ENCODE data around the gene UNC5C.

Gene UNC5C

GRCh38 chr4:95546866-95547714, 1.7 kb downstream of the UNC5C start:
- DNase-seq (ENCODE audit: low read depth, low spot score), result no peak
- no peak overlapping the region for H3K27ac ChIP-seq

GRCh38 chr4:95546221-95546620, 2.6 kb downstream of the UNC5C start:
- H3K27ac ChIP-seq, result no peak overlapping the region
- DNase-seq (ENCODE audit: low read depth, low spot score), result no peak

DNA sequence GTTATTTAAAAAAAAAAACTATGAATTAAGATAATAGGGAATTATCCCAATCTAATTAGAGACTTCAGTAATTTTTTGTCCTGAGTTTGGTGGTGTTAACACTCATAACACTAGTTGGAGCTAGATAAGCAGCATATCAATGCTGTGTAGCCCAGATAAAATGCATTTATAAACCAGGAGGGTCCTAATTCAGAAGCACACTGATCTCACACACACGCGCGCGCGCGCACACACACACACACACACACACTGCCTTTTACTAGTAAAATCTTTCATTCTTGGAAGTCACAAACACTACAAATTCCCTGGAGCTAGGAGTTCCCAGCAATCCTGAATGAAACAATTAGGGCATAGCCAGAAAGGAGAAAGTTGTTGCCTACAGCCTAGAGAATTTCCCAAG, 3.2 kb downstream of the UNC5C start:
- no peak for DNase-seq (ENCODE audit: low read depth, low spot score)
- H3K27ac ChIP-seq, result no peak overlapping the region

DNA sequence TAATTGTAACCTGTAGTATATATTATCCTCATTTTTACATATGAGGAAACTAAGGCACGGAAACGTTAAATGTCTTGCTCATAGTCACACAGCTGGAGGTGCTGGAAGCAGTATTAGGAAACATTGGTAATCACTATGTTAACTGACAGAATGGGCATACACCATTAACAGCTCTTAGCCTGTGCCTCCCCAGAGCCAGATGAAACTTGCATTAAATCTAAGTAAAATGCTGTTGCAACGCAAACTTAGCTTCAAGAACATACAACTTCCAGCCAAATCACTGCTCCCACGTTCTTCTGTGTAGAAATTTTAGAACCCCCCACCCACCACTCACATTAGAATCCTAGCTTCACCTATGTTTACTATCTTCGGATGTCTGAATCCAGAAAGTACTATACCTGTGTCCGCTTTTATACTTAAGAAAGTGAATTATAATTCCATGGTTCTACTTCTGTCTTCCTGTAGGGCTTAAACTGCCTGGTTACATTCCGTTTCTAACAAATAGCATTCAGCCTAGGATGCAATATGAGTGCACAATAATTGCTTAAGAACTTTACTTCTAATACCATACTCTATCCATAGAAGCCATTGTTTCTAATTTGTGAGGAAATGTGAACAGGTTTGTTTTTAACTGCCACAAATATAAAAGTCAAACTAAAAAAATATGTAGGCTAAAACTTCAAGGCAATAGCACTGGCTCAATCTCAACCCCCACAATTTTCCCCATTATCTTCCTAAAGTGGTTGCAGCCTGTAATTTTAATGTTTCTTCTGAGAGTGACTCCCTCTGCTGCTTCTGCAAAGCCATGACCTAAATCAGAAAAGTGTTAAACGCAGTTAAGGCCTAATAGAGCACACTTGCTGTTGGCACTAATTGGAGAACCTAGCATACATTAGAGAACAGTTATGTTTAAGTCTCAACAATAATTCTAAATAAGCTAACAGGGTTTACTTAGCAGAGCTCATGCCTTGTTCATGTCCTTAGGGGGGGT, 4.4 kb downstream of the UNC5C start:
- no peak overlapping the region for H3K27ac ChIP-seq
- no peak for DNase-seq (ENCODE audit: low read depth, low spot score)

DNA sequence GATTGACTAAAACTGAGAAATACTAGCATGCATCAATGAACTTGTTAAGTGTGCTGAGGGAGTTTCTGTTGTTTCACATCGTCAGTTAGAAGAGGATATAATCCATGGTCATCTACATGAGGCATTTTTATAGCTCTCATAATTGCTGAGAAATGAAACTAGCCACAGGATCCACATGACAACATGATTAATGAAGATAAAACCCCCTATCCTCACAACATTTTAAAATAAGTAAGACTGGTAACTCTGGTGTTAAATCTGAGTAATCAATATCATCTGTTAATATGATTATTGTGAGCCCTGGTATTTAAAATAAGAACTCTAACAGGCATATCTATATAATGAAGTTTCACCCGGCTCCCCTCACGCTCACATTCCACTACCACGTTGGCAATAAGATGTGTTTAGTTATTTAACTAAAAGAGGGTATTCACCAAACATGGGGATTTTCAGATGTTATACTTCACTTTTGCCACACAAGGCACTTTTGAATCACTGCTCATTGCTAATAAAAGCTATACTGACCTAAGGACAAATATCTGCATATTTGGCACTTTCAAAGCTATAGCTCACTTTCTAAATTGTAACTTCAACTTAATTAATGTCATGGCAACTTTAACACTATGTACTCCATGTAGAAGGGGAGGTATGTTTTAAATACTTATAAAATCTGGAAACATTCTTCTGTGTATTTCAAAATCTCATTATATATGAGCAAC, 6.7 kb downstream of the UNC5C start:
- DNase-seq (ENCODE audit: low read depth, low spot score), result no peak
- no peak overlapping the region for H3K27ac ChIP-seq

- no peak overlapping the region for H3K27ac ChIP-seq
- DNase-seq (ENCODE audit: low read depth, low spot score), result no peak
These were observed 7.7 kb downstream of the UNC5C start for GRCh38 chr4:95541094-95541493.

DNA sequence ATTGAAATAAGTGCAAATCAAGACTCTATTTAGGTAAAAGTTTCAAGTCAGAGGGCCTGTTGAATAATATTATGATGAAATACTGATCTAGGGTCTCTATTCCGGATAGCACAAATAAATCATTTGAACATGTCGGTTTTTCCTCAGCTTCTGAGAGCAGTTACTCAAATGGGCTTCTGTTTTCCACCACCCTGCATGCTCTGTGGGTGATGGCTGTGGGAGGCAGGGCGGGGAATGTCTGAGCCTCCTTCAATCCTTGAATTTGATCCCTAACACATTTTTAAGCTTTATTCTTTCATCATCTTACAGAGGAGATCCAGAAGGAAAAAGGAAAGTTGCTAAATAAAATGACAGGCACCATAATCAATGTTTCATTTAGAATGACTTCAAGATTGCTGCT, 8.5 kb downstream of the UNC5C start:
- H3K27ac ChIP-seq, result no peak overlapping the region
- DNase-seq (ENCODE audit: low read depth, low spot score), result no peak

DNA sequence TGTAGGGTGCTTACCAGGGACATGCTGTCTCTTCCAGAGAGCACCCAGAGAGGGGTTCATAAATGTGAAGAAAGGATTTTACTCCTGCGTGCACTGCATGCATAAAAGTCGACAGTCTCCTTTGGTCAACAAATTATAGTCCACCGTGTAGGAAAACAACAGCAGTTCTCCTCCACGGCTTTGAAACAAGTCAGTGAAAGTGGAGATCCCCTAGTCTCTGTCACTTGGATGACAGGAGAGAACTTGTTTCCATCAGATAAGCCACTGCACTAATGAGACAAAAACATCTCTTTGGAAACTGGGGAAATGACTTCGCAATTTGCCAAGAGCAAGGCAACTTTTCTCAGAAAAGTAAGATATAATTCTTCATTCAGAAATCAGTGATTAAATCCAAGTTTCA, 9.7 kb downstream of the UNC5C start:
- no peak overlapping the region for H3K27ac ChIP-seq
- DNase-seq (ENCODE audit: low read depth, low spot score), result no peak

GRCh38 chr4:95537863-95538488, 10.8 kb downstream of the UNC5C start:
- no peak for DNase-seq (ENCODE audit: low read depth, low spot score)
- no peak overlapping the region for H3K27ac ChIP-seq

GRCh38 chr4:95537191-95537590, 11.6 kb downstream of the UNC5C start:
- DNase-seq (ENCODE audit: low read depth, low spot score), result no peak
- no peak overlapping the region for H3K27ac ChIP-seq

GRCh38 chr4:95536650-95537049, 12.1 kb downstream of the UNC5C start:
- no peak for DNase-seq (ENCODE audit: low read depth, low spot score)
- H3K27ac ChIP-seq, result no peak overlapping the region

- no peak for DNase-seq (ENCODE audit: low read depth, low spot score)
- no peak overlapping the region for H3K27ac ChIP-seq
These were observed 13.6 kb downstream of the UNC5C start for GRCh38 chr4:95535180-95535579.

DNA sequence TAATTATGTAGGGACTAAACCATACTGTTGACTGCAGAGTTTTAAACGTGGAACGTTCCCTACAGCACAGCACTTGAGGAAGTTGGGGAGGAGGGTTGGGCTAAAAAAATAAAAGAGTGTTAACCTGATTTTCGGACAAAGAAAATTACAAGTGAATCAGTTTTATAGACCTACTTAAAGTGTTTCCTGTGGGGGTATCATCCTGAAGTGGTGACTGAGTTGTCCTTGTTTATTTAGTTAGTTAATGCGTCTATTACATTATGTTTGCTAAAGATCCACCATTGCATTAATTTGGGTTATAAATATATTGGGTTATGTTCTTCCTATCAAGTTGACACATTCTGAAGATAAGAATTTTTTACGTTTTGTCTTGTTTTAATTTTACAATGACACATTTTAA, 14.7 kb downstream of the UNC5C start:
- no peak overlapping the region for H3K27ac ChIP-seq
- no peak for DNase-seq (ENCODE audit: low read depth, low spot score)

DNA sequence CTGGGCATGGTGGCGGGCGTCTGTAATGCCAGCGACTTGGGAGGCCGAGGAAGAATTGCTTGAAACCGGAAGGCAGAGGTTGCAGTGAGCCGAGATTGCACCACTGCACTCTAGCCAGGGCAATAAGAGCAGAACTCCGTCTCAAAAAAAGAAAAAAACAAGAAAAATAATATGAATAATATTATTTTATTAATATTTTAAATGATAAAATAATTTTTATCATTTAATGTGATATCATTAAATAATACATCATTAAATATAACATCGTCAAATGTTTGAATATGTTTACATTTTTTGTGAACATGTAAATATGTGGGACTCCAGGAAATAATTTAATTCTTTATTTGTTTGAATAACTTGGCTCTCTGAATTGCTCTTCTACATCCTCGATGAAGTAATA, 15.5 kb downstream of the UNC5C start:
- H3K27ac ChIP-seq, result no peak overlapping the region
- no peak for DNase-seq (ENCODE audit: low read depth, low spot score)

GRCh38 chr4:95532305-95532704, 16.5 kb downstream of the UNC5C start:
- DNase-seq (ENCODE audit: low read depth, low spot score), result no peak
- H3K27ac ChIP-seq, result no peak overlapping the region

- DNase-seq (ENCODE audit: low read depth, low spot score), result no peak
- H3K27ac ChIP-seq, result no peak overlapping the region
These were observed 17.6 kb downstream of the UNC5C start for GRCh38 chr4:95531141-95531540.

DNA sequence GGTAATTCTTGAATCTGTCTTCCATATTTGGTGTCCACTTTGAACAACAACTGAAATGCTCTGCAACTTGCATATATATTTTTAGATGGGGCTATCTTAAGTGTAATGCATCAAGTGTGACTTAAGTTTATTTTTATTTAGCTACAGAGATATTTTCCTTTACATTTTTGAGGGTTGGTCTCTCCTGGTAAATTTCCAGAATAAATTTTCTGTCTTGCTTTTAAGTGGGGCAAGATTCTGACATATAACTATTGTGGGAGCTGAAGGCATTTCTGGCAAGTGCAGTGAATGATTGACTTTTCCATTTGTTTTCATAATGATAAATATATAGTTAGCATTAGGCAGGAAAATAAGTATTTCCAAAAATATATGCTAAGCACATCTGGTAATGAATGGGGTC, 18.8 kb downstream of the UNC5C start:
- H3K27ac ChIP-seq, result no peak overlapping the region
- DNase-seq (ENCODE audit: low read depth, low spot score), result no peak

DNA sequence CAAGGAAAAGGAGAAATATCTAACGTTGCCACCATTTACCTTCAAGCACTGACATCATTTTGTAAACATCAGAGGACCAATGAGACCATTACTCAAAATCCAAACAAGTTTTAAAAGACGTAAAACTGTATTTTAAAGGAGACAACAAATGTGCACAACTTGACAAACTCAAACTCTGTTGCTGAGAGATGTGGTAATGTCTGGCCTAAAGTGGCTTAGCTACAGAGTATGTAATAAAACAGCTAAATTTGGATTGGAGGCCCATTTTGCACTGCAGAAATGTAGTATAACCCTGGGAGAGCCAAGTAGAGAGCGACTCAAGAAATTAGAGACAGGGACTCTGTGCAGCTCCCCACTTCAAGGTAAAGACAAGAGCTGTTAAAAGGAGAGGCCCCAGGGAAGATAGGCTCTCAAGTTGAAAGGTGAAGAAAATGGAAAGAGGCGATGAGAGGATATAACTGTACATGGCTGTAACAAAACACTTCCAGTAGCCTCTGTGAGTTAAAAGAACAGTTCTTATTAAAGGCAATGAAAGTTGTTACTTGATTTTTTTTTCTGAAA, 20.3 kb downstream of the UNC5C start:
- no peak overlapping the region for H3K27ac ChIP-seq
- DNase-seq (ENCODE audit: low read depth, low spot score), result no peak

DNA sequence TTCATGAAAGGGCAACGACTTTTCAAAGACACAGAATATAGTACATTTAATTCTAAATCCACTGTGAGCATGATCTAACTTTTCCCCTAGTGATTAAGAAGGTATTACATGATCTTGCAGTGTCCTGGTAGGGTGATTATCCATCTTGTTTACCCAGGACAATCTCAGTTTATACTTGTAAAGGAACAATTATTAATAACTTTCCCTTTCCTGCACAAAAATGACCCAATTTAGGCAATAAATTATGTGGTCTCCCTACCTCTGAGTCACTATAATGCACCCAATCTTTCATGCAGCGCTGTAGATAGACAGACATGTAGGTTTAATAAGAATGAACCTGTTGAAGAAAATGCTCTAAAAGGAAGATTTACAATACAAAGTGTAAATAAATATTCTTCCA, 22.7 kb downstream of the UNC5C start:
- no peak for DNase-seq (ENCODE audit: low read depth, low spot score)
- H3K27ac ChIP-seq, result no peak overlapping the region

DNA sequence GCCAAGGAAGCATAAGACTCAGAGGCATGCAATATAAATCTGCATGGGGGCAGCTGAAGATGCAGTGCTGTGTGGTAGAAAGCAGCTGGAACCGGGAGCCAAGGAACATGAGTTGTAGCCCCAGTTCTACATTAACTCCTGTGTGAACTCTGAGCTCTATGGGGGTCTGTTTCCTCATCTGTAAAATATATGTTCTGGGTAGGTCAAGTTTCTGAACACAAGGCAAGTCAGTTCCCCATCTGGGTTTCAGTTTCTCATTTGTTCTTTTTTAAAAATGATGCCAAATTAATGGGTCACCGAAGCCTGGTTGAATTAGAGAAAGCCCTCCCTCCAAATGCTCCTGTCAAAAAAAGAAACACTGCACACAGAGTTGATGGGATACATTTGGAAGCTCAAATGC, 24.0 kb downstream of the UNC5C start:
- DNase-seq (ENCODE audit: low read depth, low spot score), result no peak
- H3K27ac ChIP-seq, result no peak overlapping the region

Data from epithelial cell of prostate (primary cell).